Measurements from ENCODE around the gene GTF2E1. TPM values are rescaled to one million over a fixed set of nuclear protein-coding genes. Genes with fewer than 3 reads are reported as not detected.

Gene GTF2E1
- total RNA-seq, 1 experiment from 2014 or later = 22.2 TPM

GRCh38 chr3:120741837-120742197 is 727 bp upstream of the GTF2E1 start:
- Histone ChIP-seq H3K4me1 (replicated peaks; ENCODE audit: insufficient read depth) (peaks cover 14% of the 10 kb centered on the region), H3K4me2 (peak overlapping the region; percentile 95), H3K36me3 (ENCODE audit: low read depth) (peaks cover 7% of the 10 kb centered on the region), H3K9me2 (ENCODE audit: insufficient read depth) (no peaks in the 10 kb centered on the region), H3F3A (ENCODE audit: insufficient read depth, low read depth) (no peaks in the 10 kb centered on the region; the same call in 1 of the 2 replicates), H3K9me3 (ENCODE audit: insufficient read depth, low read depth) (peaks cover 7% of the 10 kb centered on the region), H3K79me2 (ENCODE audit: low read depth) (peaks cover 54% of the 10 kb centered on the region), H3K27me3 (ENCODE audit: insufficient read depth, low read depth) (no peaks in the 10 kb centered on the region), H3K4me3 (peak overlapping the region; percentile 98), H4K20me1 (ENCODE audit: insufficient read depth) (no peaks in the 10 kb centered on the region), H2AFZ (peak overlapping the region; percentile 90), H3K27ac (peak overlapping the region; percentile 90)
- no peak for DNase-seq
- CTCF ChIA-PET = interaction anchor here (0.6 kb wide), 1 partner anchor 99 kb away, joined by 3 read pairs; no protein-coding TSS in a partner anchor
- TSS peak; percentile 55 for BruUV-seq (replicated peaks)
- POLR2A ChIA-PET (ENCODE audit: unreplicated experiment) = interaction anchor here (0.6 kb wide), 1 partner anchor 10 kb away, joined by 5 read pairs; no protein-coding TSS in a partner anchor
- intact Hi-C loops (cut with micrococcal nuclease; ENCODE audit: unreplicated experiment) = loop anchor here (2.0 kb wide), 2 partner anchors 23 to 145 kb away; partner anchors contain the start of gene NDUFB4
- TF ChIP-seq CTCF (conservative IDR thresholded peaks at IDR 0.05) (no peak), EZH2 (IDR thresholded peaks at IDR 0.05; ENCODE audit: low read depth) (no peak)

- intact Hi-C loops (cut with micrococcal nuclease; ENCODE audit: unreplicated experiment) = loop anchor here (2.0 kb wide), 2 partner anchors 24 to 146 kb away; partner anchors contain the start of gene NDUFB4
- ChIA-PET CTCF (no interaction called here), POLR2A (ENCODE audit: unreplicated experiment) (no interaction called here)
- H3K9me2 ChIP-seq (ENCODE audit: insufficient read depth) = no peaks in the 10 kb centered on the region
- H3K4me1 ChIP-seq (replicated peaks; ENCODE audit: insufficient read depth) = peaks cover 14% of the 10 kb centered on the region
- no peaks in the 10 kb centered on the region for H3K27me3 ChIP-seq (ENCODE audit: insufficient read depth, low read depth)
- H3K4me2 ChIP-seq = peak overlapping the region; percentile 98
- H3K36me3 ChIP-seq (ENCODE audit: low read depth) = peaks cover 7% of the 10 kb centered on the region
- H3F3A ChIP-seq (ENCODE audit: insufficient read depth, low read depth) = no peaks in the 10 kb centered on the region; the same call in 1 of the 2 replicates
- BruUV-seq (replicated peaks) = TSS peak; percentile 84
- peak overlapping the region; percentile 98 for H3K4me3 ChIP-seq
- peaks cover 59% of the 10 kb centered on the region for H3K79me2 ChIP-seq (ENCODE audit: low read depth)
- no peak for TF ChIP-seq CTCF (conservative IDR thresholded peaks at IDR 0.05)
- no peak for TF ChIP-seq EZH2 (IDR thresholded peaks at IDR 0.05; ENCODE audit: low read depth)
- H3K27ac ChIP-seq = peak overlapping the region; percentile 90
- H3K9me3 ChIP-seq (ENCODE audit: insufficient read depth, low read depth) = peaks cover 7% of the 10 kb centered on the region
- peak overlapping the region; percentile 99 for H2AFZ ChIP-seq
- DNase-seq = no peak
- no peaks in the 10 kb centered on the region for H4K20me1 ChIP-seq (ENCODE audit: insufficient read depth)
These were observed 363 bp downstream of the GTF2E1 start for GRCh38 chr3:120742849-120743365.

- no peaks in the 10 kb centered on the region for H4K20me1 ChIP-seq (ENCODE audit: insufficient read depth)
- intact Hi-C loops (cut with micrococcal nuclease; ENCODE audit: unreplicated experiment) = loop anchor here (2.0 kb wide), 2 partner anchors 25 to 147 kb away; partner anchors contain the start of gene NDUFB4
- ChIA-PET POLR2A (ENCODE audit: unreplicated experiment) (no interaction called here), CTCF (no interaction called here)
- TF ChIP-seq EZH2 (IDR thresholded peaks at IDR 0.05; ENCODE audit: low read depth) = no peak
- no peak for TF ChIP-seq CTCF (conservative IDR thresholded peaks at IDR 0.05)
- peaks cover 14% of the 10 kb centered on the region for H3K4me1 ChIP-seq (replicated peaks; ENCODE audit: insufficient read depth)
- H2AFZ ChIP-seq = peak overlapping the region; percentile 99
- no peak for DNase-seq
- peak overlapping the region; percentile 98 for H3K4me2 ChIP-seq
- H3K36me3 ChIP-seq (ENCODE audit: low read depth) = peaks cover 2% of the 10 kb centered on the region
- H3K79me2 ChIP-seq (ENCODE audit: low read depth) = peaks cover 59% of the 10 kb centered on the region
- H3K9me3 ChIP-seq (ENCODE audit: insufficient read depth, low read depth) = peaks cover 7% of the 10 kb centered on the region; the same call in 1 of the 2 replicates
- no peaks in the 10 kb centered on the region for H3K27me3 ChIP-seq (ENCODE audit: insufficient read depth, low read depth)
- no peaks in the 10 kb centered on the region; the same call in 1 of the 2 replicates for H3F3A ChIP-seq (ENCODE audit: insufficient read depth, low read depth)
- peak overlapping the region; percentile 90 for H3K27ac ChIP-seq
- no TSS peak for BruUV-seq (replicated peaks)
- H3K4me3 ChIP-seq = peak overlapping the region; percentile 98
- H3K9me2 ChIP-seq (ENCODE audit: insufficient read depth) = no peaks in the 10 kb centered on the region
These were observed 1.1 kb downstream of the GTF2E1 start for GRCh38 chr3:120743556-120744195.

All from PC-9 (cell line).